Right lobe of liver (tissue), 6 donors: Measurements from ENCODE around the gene VEGFD. TPM values are rescaled to one million over a fixed set of nuclear protein-coding genes. Genes with fewer than 3 reads are reported as not detected.

ENCODE experiments used
- ATAC-seq, 4 donors: fragments of 200-7000 bp; cut with Tn5 transposase; one replicate each; pipeline ENCODE4 v1.9.1; 2020; ENCODE audit warnings: mild to moderate bottlenecking in 4 of 4, moderate library complexity in 4 of 4
- DNase-seq, 3 donors: peaks; one replicate each; pipeline ENCODE4 v3.0.0-alpha.2; 2020
- H3K27ac ChIP-seq, 3 donors: fragments of 200-600 bp; one replicate each; pipeline ENCODE4 v1.8.0; 2022
- H3K27me3 ChIP-seq, 2 donors: fragments of 200-600 bp; one replicate each; pipeline ENCODE4 v1.8.0; 2022
- H3K36me3 ChIP-seq, 4 donors: fragments of 200-600 bp; sonication (generic) in 1 of 4; one replicate each; pipeline versions ENCODE4 v1.5.1 to v1.8.0; 2017 to 2022; ENCODE audit warnings: control low read depth in 1 of 4
- H3K4me1 ChIP-seq, 4 donors: fragments of 200-600 bp; sonication (generic) in 1 of 4; one replicate each; pipeline versions ENCODE4 v1.5.1 to v1.8.0; 2017 to 2022; ENCODE audit warnings: control low read depth in 1 of 4
- H3K4me3 ChIP-seq, 3 donors: fragments of 200-600 bp; one replicate each; pipeline ENCODE4 v1.8.0; 2022
- H3K9me3 ChIP-seq, 4 donors: fragments of 200-600 bp; sonication (generic) in 1 of 4; one replicate each; pipeline versions ENCODE4 v1.5.1 to v1.8.0; 2017 to 2022; ENCODE audit warnings: control low read depth in 1 of 4
- CTCF ChIP-seq, 4 donors: fragments of 200-600 bp in 3 of 4; fragments of 450-650 bp in 1 of 4; IDR thresholded peaks; one replicate each; pipeline versions ENCODE4 v1.5.1 to v1.8.0; 2016 to 2022; ENCODE audit warnings: antibody characterized with exemption in 4 of 4, mild to moderate bottlenecking in 2 of 4
- POLR2A ChIP-seq: fragments of 450-650 bp; IDR thresholded peaks from one replicate; pipeline ENCODE4 v1.6.1; 2017; ENCODE audit warnings: antibody characterized with exemption, mild to moderate bottlenecking
- WGBS: methylation state at CpG from one replicate; pipeline ENCODE4 v1.1.6; 2018; ENCODE audit warnings: low coverage, low lambda C conversion rate; ENCODE audit not compliant: insufficient coverage; ENCODE audit errors: missing lambda C conversion rate; 5-methylcytosine and 5-hydroxymethylcytosine counted together
- intact Hi-C, 2 donors: fragments of 100-400 bp; cut with DNase I; formaldehyde crosslinking; loops; one replicate each; pipeline versions ENCODE4 v1.11.2 to v1.14.1; 2022
- total RNA-seq, 6 experiments: library from RNA; depleted of rRNA in 2 of 6; stranded (reverse); fragments of >200 nt in 2 of 6; fragmentation: NEBNext Ultra II Directional in 3 of 6; extraction: Animal tissue kit (Norgen Biotek cat#: 25700) in 3 of 6; gene quantifications; one replicate each; pipeline versions ENCODE4 v1.1.0 to v1.2.4, GENCODE V29; 2016 to 2023
- donor health status: DM: no; HTN: yes; CAD: no.
- donor health status: DM: no; HTN: no; CAD: no.
- donor health status: DM: no; HTN: no; CAD: no.
- donor health status: DM: no; HTN: yes; CAD: no.
- donor health status: DM: no; HTN: yes; CAD: no.

Gene VEGFD
- total RNA-seq, 6 experiments from 2014 or later, result 0.22 to 0.49 (median 0.33) TPM

DNA sequence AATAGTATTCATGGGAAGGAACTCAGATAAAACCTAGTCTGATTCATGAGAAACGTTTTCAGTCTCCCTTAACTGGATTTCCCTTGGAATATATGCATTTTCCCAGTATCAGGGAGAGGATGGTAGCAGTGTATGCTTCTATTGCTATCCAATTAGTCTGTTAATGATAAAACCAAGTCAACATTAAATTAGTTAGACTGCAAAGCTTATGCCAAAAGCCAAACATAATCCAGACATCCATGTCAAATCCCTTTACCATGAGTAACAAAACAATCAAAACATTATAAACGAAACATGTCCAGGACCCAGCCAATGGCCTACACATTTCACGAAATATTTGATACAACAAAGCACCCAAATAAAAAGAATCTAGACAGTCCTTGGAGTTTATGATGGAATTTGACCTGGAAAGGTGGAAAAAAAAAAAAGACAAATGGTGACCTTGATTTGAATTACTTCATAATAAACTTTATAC is 34.5 kb upstream of the VEGFD start:
- WGBS, result 31% methylated on average over 3 of the region's 3 CpGs
- H3K27me3 ChIP-seq, result no peaks in the 10 kb centered on the region
- DNase-seq, result no peak
- ATAC-seq, result no peak
- no peaks in the 10 kb centered on the region for H3K36me3 ChIP-seq
- no peak overlapping the region for H3K4me3 ChIP-seq
- no peak overlapping the region for H3K27ac ChIP-seq
- intact Hi-C loops, result no loop called here
- TF ChIP-seq CTCF (IDR thresholded peaks at IDR 0.05) (no peak), POLR2A (no peak)
- no peaks in the 10 kb centered on the region for H3K4me1 ChIP-seq
- H3K9me3 ChIP-seq, result no peaks in the 10 kb centered on the region

- Histone ChIP-seq H3K4me3 (no peak overlapping the region), H3K36me3 (no peaks in the 10 kb centered on the region), H3K9me3 (no peaks in the 10 kb centered on the region), H3K27ac (no peak overlapping the region), H3K4me1 (no peaks in the 10 kb centered on the region), H3K27me3 (no peaks in the 10 kb centered on the region)
- intact Hi-C loops, result no loop called here
- TF ChIP-seq POLR2A (no peak), CTCF (IDR thresholded peaks at IDR 0.05) (no peak)
- WGBS, result 54% methylated on average over 6 of the region's 6 CpGs
- DNase-seq, result no peak
- ATAC-seq, result no peak
Measured at GRCh38 chrX:15418041-15418706, 34.0 kb upstream of the VEGFD start.

DNA sequence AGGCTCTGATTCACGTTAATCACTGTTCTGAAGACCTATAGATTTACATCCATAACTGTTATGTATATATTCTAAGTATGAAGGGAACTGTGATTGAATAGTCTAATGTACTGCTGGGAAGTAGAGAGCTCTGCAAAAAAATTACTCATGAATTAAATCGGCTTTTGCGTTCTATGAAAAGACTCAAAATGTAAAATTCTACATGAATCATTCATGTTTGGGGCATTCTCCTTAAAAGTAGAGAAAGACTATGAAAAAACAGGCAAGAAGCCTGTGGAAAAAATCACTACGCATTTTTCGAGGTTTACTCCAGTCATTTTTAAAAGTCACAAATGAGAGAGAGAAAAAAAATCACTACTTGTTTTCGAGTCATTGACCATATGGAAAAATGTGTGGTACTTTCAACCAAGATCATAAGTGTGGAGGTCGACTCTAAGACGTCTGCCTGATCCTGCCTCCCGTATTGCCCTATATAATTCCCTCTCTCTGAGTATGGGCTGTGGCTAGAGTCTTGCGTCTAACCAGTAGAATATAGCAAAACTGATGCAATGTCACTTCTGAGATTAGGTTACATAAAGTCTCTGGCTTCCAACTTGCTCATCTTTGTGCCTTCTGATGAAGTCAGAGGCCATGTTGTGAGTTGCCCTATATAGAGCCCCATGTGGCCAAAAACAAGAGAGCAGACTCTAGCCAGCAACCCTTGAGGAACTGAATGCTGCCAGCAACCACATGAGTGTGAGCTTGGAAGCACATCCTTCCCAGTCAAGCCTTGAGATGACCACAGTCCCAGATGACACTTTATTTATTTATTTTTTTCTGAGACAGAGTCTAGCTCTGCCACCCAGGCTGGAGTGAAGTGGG is 32.1 kb upstream of the VEGFD start:
- intact Hi-C loops, result no loop called here
- Histone ChIP-seq H3K36me3 (no peaks in the 10 kb centered on the region), H3K9me3 (no peaks in the 10 kb centered on the region), H3K27me3 (no peaks in the 10 kb centered on the region), H3K4me1 (no peaks in the 10 kb centered on the region), H3K4me3 (no peak overlapping the region), H3K27ac (no peak overlapping the region)
- no peak for ATAC-seq
- WGBS, result 53% methylated on average over 10 of the region's 10 CpGs
- TF ChIP-seq POLR2A, result no peak
- DNase-seq, result no peak

DNA sequence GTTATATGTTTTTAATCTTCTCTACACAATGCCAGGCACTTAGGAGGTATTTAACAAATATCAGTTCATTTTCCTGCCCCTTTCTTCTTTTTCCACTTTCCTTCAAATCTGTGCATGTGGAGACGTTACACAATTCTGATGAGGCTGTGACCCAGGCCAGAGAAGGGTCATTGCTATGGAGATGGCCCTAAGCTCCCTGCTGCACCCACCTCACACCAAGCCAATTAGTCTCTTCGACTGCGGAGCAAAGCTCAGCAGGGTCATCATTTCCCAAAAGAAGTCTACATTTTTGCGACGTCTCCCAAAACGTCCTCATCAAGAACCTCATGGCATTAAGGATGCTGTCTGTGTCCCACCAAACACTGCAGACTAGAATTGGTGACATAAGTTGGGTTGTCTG is 28.9 kb upstream of the VEGFD start:
- ATAC-seq (peak; percentile 55 to 88 (median 72)), DNase-seq (peak in 2 of 3 donors; percentile 47 to 55)
- Histone ChIP-seq H3K9me3 (no peaks in the 10 kb centered on the region), H3K36me3 (no peaks in the 10 kb centered on the region), H3K27me3 (no peaks in the 10 kb centered on the region), H3K27ac (no peak overlapping the region), H3K4me1 (no peaks in the 10 kb centered on the region), H3K4me3 (no peak overlapping the region)
- WGBS, result 47% methylated on average over 6 of the region's 6 CpGs
- TF ChIP-seq CTCF (IDR thresholded peaks at IDR 0.05) (no peak), POLR2A (no peak)
- intact Hi-C loops, result no loop called here

GRCh38 chrX:15410947-15411346 is 26.7 kb upstream of the VEGFD start:
- peaks cover 0 to 8% (median 0%) of the 10 kb centered on the region in 4 donors for H3K36me3 ChIP-seq
- no peak for ATAC-seq
- 49% methylated on average over 2 of the region's 2 CpGs for WGBS
- no peaks in the 10 kb centered on the region for H3K9me3 ChIP-seq
- intact Hi-C loops, result no loop called here
- H3K27ac ChIP-seq, result no peak overlapping the region
- H3K27me3 ChIP-seq, result no peaks in the 10 kb centered on the region
- H3K4me3 ChIP-seq, result no peak overlapping the region
- no peaks in the 10 kb centered on the region for H3K4me1 ChIP-seq
- TF ChIP-seq CTCF (IDR thresholded peaks at IDR 0.05), result no peak
- no peak for TF ChIP-seq POLR2A
- no peak for DNase-seq
